HEK293 (cell line): Measurements from ENCODE around the gene GOLGA1.

Experiments
- ATF2 ChIP-seq: fragments of 450-650 bp; formaldehyde crosslinking; IDR thresholded peaks from 2 replicates; pipeline ENCODE4 v1.5.1; 2016; ENCODE audit warnings: missing biosample characterization, missing genetic modification characterization, low read depth
- BCL11B ChIP-seq: fragments of 450-650 bp; formaldehyde crosslinking; IDR thresholded peaks from 2 replicates; pipeline ENCODE4 v1.5.1; 2016; ENCODE audit warnings: low read depth, missing biosample characterization, missing genetic modification characterization
- BCL6B ChIP-seq: fragments of 450-650 bp; formaldehyde crosslinking; IDR thresholded peaks from 2 replicates; pipeline ENCODE4 v1.5.1; 2017; ENCODE audit warnings: missing biosample characterization, missing genetic modification characterization
- GFI1B ChIP-seq: fragments of 450-650 bp; formaldehyde crosslinking; IDR thresholded peaks from 2 replicates; pipeline ENCODE4 v1.5.1; 2016; ENCODE audit warnings: missing biosample characterization, missing genetic modification characterization
- MEIS1 ChIP-seq: sonication (generic); formaldehyde crosslinking; IDR thresholded peaks from 2 replicates; pipeline ENCODE4 v1.8.1; 2022; ENCODE audit warnings: missing genetic modification reagents, mild to moderate bottlenecking, borderline replicate concordance
- PRDM1 ChIP-seq: fragments of 450-650 bp; formaldehyde crosslinking; IDR thresholded peaks from 2 replicates; pipeline ENCODE4; 2016; ENCODE audit warnings: missing biosample characterization, missing genetic modification characterization
- PRDM6 ChIP-seq: fragments of 450-650 bp; formaldehyde crosslinking; IDR thresholded peaks from 2 replicates; pipeline ENCODE4 v1.5.1; 2017; ENCODE audit warnings: missing biosample characterization, missing genetic modification characterization
- SCRT1 ChIP-seq: fragments of 450-650 bp; formaldehyde crosslinking; IDR thresholded peaks from 2 replicates; pipeline ENCODE4 v1.5.1; 2016; ENCODE audit warnings: missing biosample characterization, missing genetic modification characterization, borderline replicate concordance
- SP3 ChIP-seq: fragments of 450-650 bp; formaldehyde crosslinking; IDR thresholded peaks from 2 replicates; pipeline ENCODE4 v1.5.1; 2016; ENCODE audit warnings: missing biosample characterization, missing genetic modification characterization
- TCF7L2 ChIP-seq: IDR thresholded peaks from 2 replicates; pipeline ENCODE4 v1.6.1; 2011; ENCODE audit warnings: low read depth, mild to moderate bottlenecking, inconsistent platforms, low read length, moderate library complexity, borderline replicate concordance
- ZNF133 ChIP-seq: fragments of 450-650 bp; formaldehyde crosslinking; IDR thresholded peaks from 2 replicates; pipeline ENCODE4 v1.5.1; 2016; ENCODE audit warnings: missing biosample characterization, missing genetic modification characterization
- ZNF140 ChIP-seq: fragments of 450-650 bp; formaldehyde crosslinking; IDR thresholded peaks from 2 replicates; pipeline ENCODE4 v1.5.1; 2016; ENCODE audit warnings: missing biosample characterization, missing genetic modification characterization
- ZNF211 ChIP-seq: fragments of 450-650 bp; formaldehyde crosslinking; IDR thresholded peaks from 2 replicates; pipeline ENCODE4 v1.5.1; 2016; ENCODE audit warnings: low read depth, missing biosample characterization, missing genetic modification characterization
- ZNF23 ChIP-seq: fragments of 450-650 bp; formaldehyde crosslinking; IDR thresholded peaks from 2 replicates; pipeline ENCODE4 v1.5.1; 2016; ENCODE audit warnings: missing biosample characterization, missing genetic modification characterization, borderline replicate concordance
- ZNF248 ChIP-seq: fragments of 450-650 bp; formaldehyde crosslinking; IDR thresholded peaks from 2 replicates; pipeline ENCODE4 v1.5.1; 2017; ENCODE audit warnings: missing biosample characterization, missing genetic modification characterization
- ZNF266 ChIP-seq: fragments of 450-650 bp; formaldehyde crosslinking; IDR thresholded peaks from 2 replicates; pipeline ENCODE4 v1.5.1; 2016; ENCODE audit warnings: missing biosample characterization, missing genetic modification characterization, low read depth
- ZNF292 ChIP-seq: fragments of 450-650 bp; formaldehyde crosslinking; IDR thresholded peaks from 2 replicates; pipeline ENCODE4 v1.5.1; 2016; ENCODE audit warnings: low read depth, missing biosample characterization, missing genetic modification characterization, borderline replicate concordance
- ZNF354C ChIP-seq: fragments of 450-650 bp; formaldehyde crosslinking; IDR thresholded peaks from 2 replicates; pipeline ENCODE4 v1.5.1; 2016; ENCODE audit warnings: missing biosample characterization, missing genetic modification characterization, low read depth, borderline replicate concordance
- ZNF366 ChIP-seq: fragments of 450-650 bp; formaldehyde crosslinking; conservative IDR thresholded peaks from 2 replicates; pipeline ENCODE4 v1.5.1; 2016; ENCODE audit warnings: missing biosample characterization, missing genetic modification characterization
- ZNF416 ChIP-seq: fragments of 450-650 bp; formaldehyde crosslinking; IDR thresholded peaks from 2 replicates; pipeline ENCODE4 v1.5.1; 2016; ENCODE audit warnings: missing biosample characterization, missing genetic modification characterization
- ZNF423 ChIP-seq: fragments of 450-650 bp; formaldehyde crosslinking; IDR thresholded peaks from 2 replicates; pipeline ENCODE4 v1.5.1; 2016; ENCODE audit warnings: missing biosample characterization, missing genetic modification characterization
- ZNF449 ChIP-seq: fragments of 450-650 bp; formaldehyde crosslinking; IDR thresholded peaks from 2 replicates; pipeline ENCODE4 v1.5.1; 2017; ENCODE audit warnings: missing biosample characterization, mild to moderate bottlenecking, missing genetic modification characterization, moderate library complexity
- ZNF561 ChIP-seq: fragments of 450-650 bp; IDR thresholded peaks from 2 replicates; pipeline ENCODE4 v1.5.1; 2018; ENCODE audit warnings: missing biosample characterization, missing genetic modification characterization, borderline replicate concordance
- ZNF600 ChIP-seq: fragments of 450-650 bp; formaldehyde crosslinking; IDR thresholded peaks from 2 replicates; pipeline ENCODE4 v1.5.1; 2016; ENCODE audit warnings: missing biosample characterization, missing genetic modification characterization
- ZNF621 ChIP-seq: fragments of 450-650 bp; formaldehyde crosslinking; IDR thresholded peaks from 2 replicates; pipeline ENCODE4 v1.5.1; 2017; ENCODE audit warnings: missing biosample characterization, missing genetic modification characterization
- ZNF654 ChIP-seq: fragments of 450-650 bp; formaldehyde crosslinking; IDR thresholded peaks from 2 replicates; pipeline ENCODE4 v1.5.1; 2016; ENCODE audit warnings: low read depth, missing biosample characterization, missing genetic modification characterization
- ZNF670 ChIP-seq: fragments of 450-650 bp; formaldehyde crosslinking; IDR thresholded peaks from 2 replicates; pipeline ENCODE4 v1.5.1; 2016; ENCODE audit warnings: missing biosample characterization, missing genetic modification characterization, low read depth
- ZNF830 ChIP-seq: fragments of 450-650 bp; IDR thresholded peaks from 2 replicates; pipeline ENCODE4 v1.5.0; 2018; ENCODE audit warnings: missing biosample characterization, missing genetic modification characterization, low read depth, mild to moderate bottlenecking, moderate library complexity
- ZSCAN16 ChIP-seq: fragments of 450-650 bp; formaldehyde crosslinking; IDR thresholded peaks from 2 replicates; pipeline ENCODE4 v1.5.1; 2016; ENCODE audit warnings: missing biosample characterization, missing genetic modification characterization
- ZXDB ChIP-seq: fragments of 450-650 bp; formaldehyde crosslinking; IDR thresholded peaks from 2 replicates; pipeline ENCODE4 v1.5.1; 2016; ENCODE audit warnings: missing biosample characterization, missing genetic modification characterization
- TF ChIP-seq, protein P1 (sequence below): fragments of 450-650 bp; formaldehyde crosslinking; IDR thresholded peaks from 2 replicates; pipeline ENCODE4 v1.5.1; 2016; ENCODE audit warnings: missing biosample characterization, missing genetic modification characterization
- TF ChIP-seq, protein P2 (sequence below): fragments of 450-650 bp; formaldehyde crosslinking; IDR thresholded peaks from 2 replicates; pipeline ENCODE4 v1.5.1; 2016; ENCODE audit warnings: missing biosample characterization, missing genetic modification characterization

Gene GOLGA1

GRCh38 chr9:124861342-124862229 lies 79.3 kb downstream of the GOLGA1 start, which contains the start of the genes ARPC5L and RPL35 (continued):
- no peak for TF ChIP-seq SCRT1
- TF ChIP-seq ZNF354C (tag by site-specific recombination) = no peak
- TF ChIP-seq BCL11B = no peak
- TF ChIP-seq, protein P1, sequence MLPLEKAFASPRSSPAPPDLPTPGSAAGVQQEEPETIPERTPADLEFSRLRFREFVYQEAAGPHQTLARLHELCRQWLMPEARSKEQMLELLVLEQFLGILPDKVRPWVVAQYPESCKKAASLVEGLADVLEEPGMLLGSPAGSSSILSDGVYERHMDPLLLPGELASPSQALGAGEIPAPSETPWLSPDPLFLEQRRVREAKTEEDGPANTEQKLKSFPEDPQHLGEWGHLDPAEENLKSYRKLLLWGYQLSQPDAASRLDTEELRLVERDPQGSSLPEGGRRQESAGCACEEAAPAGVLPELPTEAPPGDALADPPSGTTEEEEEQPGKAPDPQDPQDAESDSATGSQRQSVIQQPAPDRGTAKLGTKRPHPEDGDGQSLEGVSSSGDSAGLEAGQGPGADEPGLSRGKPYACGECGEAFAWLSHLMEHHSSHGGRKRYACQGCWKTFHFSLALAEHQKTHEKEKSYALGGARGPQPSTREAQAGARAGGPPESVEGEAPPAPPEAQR = no peak
- no peak for TF ChIP-seq BCL6B (tag by site-specific recombination)
- no peak for TF ChIP-seq ZNF416 (tag by site-specific recombination)
- TF ChIP-seq ZNF449 (tag by site-specific recombination) = no peak
- no peak for TF ChIP-seq ZSCAN16 (tag by site-specific recombination)
- TF ChIP-seq ZNF292 (tag by site-specific recombination) = no peak
- peak; percentile 38; the same call in 1 of the 2 replicates for TF ChIP-seq ZNF600 (tag by site-specific recombination)
- 0 out of 2 replicates have a peak, but pooled peaks have one; percentile 12 for TF ChIP-seq ZNF366 (tag by site-specific recombination)
- TF ChIP-seq TCF7L2 = no peak
- no peak for TF ChIP-seq ZNF23
- TF ChIP-seq ZXDB (tag by site-specific recombination) = no peak; the same call in none of the 2 replicates
- TF ChIP-seq ZNF248 (tag by site-specific recombination) = no peak
- no peak for TF ChIP-seq ZNF423 (tag by site-specific recombination)
- TF ChIP-seq ZNF211 (tag by site-specific recombination) = no peak
- no peak for TF ChIP-seq ATF2 (tag by site-specific recombination)
- no peak for TF ChIP-seq ZNF266 (tag by site-specific recombination)
- no peak for TF ChIP-seq ZNF133
- TF ChIP-seq ZNF670 (tag by site-specific recombination) = no peak
- TF ChIP-seq SP3 (tag by site-specific recombination) = peak; percentile 94
- no peak for TF ChIP-seq PRDM6 (tag by site-specific recombination)
- TF ChIP-seq GFI1B = no peak
- no peak for TF ChIP-seq ZNF830 (tag by site-specific recombination)
- TF ChIP-seq, protein P2, sequence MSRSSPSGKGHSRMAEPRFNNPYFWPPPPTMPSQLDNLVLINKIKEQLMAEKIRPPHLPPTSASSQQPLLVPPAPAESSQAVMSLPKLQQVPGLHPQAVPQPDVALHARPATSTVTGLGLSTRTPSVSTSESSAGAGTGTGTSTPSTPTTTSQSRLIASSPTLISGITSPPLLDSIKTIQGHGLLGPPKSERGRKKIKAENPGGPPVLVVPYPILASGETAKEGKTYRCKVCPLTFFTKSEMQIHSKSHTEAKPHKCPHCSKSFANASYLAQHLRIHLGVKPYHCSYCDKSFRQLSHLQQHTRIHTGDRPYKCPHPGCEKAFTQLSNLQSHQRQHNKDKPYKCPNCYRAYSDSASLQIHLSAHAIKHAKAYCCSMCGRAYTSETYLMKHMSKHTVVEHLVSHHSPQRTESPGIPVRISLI (tag by site-specific recombination) = no peak
- TF ChIP-seq ZNF561 (tag by site-specific recombination) = 0 out of 2 replicates have a peak, but pooled peaks have one; percentile 43
- TF ChIP-seq PRDM1 (tag by site-specific recombination) = no peak
- no peak for TF ChIP-seq ZNF654 (tag by site-specific recombination)
- TF ChIP-seq MEIS1 (CRISPR knock-in tag) = no peak
- TF ChIP-seq ZNF621 (tag by site-specific recombination) = no peak
- TF ChIP-seq ZNF140 (tag by site-specific recombination) = no peak
